GM18507 (cell line): ENCODE data around the gene TARBP1.
A peak's percentile ranks its signal among the peaks of the same experiment; 100 is the strongest.
"Not testable (repeated sequence)": the region's sequence is repeated elsewhere in the genome, so short reads cannot be mapped to it uniquely, and the experiment has no call there.

ENCODE experiments used
- DNase-seq: peaks from one replicate; pipeline ENCODE4 v3.0.0; 2011; ENCODE audit warnings: low read depth; ENCODE audit not compliant: insufficient read length; ENCODE audit errors: extremely low spot score
- FAIRE-seq: peaks from 2 replicates; lab custom pipeline; 2011; peaks lifted over from hg19 to GRCh38; lab: Jason Lieb, UNC

The TARBP1 gene

DNA sequence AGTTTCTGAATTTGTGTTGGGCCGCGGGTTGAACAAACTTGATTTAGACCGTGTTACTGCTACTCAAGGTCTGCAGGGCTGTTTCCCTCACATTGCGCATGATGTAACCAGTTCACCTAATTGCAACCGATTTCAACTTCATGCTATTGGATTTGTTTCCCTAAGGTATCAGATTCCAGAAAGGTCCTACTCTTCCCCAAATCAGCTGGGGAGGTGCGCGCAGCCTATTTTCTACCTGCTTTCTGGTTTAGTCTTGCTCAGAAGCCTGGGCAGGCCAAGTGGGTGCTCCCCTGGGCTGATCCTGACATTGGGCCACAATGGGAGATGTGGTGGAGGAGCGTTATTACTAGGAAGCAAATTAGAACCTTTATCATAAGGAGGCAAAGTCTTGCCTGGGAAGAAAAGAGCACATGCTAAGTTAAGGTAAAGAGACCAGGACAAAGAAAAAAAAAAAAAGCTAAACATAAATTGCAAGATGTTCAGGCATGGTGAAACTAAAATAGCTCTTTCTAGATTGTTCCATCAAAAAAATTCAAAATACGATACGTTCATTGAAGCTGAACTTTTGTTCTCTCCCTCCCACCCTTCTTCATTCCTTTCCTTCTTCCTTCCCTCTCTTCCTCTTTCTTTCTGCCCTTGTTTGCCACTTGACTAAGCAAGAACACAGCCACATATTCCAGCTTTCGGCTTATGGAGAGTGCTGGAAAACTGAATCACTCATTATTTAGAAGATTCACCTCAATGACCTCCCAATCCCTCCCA lies 28.8 kb upstream of the TARBP1 start:
- FAIRE-seq: no peak
- no peak for DNase-seq

DNA sequence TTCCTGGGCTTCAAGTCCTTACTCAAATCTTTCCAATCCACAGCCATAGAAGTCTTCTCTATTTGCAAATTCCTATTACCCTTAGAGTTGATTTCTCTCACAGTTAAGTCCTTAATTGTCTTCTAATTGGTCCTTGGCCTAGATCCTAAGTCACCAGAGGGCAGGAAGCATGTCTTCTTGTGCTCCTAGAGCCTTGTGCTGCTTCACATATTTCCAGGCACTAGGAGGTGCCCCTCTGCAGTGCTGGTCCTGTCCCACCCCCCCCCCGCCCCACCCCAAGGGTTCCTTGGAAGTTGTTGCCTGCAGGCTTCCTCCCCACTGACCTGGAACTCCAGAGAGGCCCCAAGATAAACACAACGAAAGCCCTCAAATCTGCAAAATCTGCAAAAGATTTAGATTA lies 28.1 kb upstream of the TARBP1 start:
- FAIRE-seq (no peak), DNase-seq (no peak)

DNA sequence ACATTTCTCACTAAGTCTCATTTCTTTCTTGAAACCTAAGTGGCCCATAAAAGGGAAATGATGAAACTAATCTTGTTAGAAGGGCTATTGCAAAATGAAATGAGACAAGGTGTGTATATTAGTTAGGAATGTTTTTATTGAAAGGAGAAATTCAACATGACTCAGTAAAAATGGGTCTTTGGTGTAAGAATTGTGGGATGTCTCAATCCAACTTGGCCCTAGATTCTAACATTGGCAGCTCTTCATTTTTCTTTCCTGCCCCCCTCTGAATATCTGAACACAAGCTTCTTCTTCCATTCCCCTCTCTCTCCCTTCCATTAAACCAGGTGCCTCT lies 26.8 kb upstream of the TARBP1 start:
- FAIRE-seq (no peak), DNase-seq (no peak)

DNA sequence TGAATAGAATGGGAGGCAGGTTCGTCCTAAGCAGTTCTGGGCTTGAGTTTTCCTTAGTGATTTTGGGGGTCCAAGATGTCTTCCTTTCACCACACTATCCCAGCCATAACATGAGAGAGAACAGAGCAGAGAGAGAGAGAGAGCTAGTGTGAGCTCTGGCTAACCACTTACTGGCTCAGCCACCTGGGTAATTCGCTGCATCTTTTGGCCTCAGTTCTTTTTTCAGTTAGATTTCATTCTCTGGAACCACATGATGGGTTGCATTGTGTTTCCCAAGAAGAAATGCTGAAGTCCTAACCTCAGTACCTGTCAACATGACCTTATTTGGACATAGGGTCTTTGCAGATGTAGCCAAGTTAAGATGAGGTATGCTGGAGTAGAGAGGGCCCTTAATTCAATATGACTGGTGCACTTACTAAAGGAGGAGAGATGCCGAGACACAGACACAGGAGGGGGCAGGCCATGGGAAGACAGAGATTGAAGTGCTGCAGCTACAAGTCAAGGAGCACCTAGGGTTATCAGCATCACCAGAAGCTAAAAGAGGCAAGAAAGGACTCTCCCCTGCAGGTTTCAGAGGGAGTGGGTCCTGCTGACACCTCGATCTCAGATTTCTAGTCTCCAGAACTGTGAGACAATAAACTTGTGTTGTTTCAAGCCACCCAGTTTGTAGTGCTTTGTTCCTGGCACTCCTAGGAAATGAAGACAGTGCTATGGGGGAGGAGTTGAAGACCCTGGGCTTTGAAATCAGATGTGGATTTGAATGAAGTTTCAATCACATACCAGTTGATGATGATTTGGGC lies 26.2 kb upstream of the TARBP1 start:
- no peak for FAIRE-seq

DNA sequence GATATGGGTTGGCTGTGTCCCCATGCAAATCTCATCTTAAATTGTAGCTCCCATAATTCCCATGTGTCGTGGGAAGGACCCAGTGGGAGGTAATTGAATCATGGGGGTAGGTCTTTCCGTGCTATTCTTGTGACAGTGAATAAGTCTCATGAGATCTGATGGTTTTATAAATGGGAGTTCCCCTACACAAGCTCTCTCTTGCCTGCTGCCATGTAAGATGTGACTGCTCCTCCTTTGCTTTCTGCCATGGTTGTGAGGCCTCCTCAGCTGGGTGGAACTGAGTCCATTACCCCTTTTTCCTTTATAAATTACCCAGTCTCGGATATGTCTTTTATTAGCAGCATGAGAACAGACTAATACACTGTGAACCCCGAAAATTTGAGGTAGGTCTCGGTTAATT lies 25.3 kb upstream of the TARBP1 start:
- FAIRE-seq, DNase-seq: not testable (repeated sequence)

More for the DNA sequence above, 26.2 kb upstream of the TARBP1 start:
- no peak for DNase-seq

DNA sequence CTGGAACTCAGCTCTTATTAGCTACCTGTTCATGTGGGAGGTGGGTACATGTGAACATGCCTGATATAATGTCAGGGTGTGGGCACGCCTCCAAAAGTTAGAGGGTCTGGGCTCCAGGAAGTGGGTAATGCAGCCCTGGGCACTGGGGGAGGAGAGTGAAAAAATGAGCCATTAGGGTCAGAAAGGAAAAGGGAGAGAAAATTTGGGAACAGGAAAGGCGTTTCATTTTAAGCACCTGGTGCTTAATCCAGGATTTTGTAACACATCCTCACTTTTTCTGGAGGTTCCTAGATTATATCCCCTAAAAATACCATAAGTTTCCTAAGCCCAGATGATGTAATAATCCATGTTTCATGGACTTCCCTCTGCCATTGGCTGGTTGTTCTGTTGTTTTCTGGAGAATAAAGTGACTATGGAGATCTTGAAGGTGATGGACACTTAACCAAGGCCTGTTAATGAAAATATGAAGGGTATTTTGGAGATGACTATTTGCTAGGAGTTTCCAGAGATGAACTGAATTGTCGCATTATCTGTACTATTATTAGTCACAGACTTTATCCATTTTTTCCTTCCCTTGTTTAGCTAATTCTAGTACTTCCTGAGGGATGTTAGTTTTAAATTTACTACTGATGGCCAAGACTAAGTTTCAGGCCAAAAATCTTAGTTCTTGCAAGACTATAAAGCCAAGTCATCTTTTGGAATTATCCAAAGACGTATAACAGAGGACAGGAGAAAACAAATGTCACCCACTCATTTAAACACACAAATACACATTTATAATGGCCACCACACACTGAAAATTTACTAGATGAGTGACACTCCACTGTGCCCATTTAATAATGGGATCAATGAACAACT lies 24.4 kb upstream of the TARBP1 start:
- no peak for FAIRE-seq

DNA sequence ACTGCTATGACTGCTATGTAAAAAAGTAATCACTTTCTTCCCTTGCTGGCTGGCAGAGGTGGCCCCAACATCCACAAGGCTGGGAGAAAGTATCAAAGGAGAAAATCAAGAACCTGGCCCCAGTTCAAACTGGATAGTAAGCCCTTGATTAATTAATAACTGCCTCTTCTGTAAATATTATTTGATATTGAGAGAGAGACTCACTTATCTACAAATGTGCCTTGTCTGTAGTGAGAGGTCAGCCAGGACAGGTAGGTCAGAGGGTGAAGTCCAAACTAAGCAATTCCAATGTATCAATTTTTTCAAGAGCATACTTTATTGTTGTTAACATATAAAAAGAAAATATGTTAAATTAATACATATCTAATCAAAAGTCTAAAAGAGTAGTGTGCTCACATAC lies 23.8 kb upstream of the TARBP1 start:
- no peak for DNase-seq
- no peak for FAIRE-seq

More for the DNA sequence above, 24.4 kb upstream of the TARBP1 start:
- DNase-seq: no peak

DNA sequence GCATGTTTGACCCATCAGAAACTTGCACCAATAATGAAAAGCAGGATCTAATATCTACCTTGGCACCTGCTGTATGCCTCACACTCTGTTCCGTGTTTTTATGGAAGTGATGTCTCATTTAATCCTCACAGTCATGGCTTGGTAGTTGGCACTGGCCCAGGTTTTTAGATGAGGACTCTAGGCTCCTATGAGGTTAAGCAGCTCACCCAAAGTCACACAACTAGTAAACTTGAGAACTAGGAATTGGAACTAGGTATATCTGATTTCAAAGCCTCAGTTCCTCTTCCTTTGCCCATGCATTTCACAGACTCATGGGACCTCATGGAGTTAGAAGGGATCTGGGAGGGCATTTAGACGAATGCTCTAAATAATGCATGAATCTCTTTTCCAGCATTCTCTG lies 21.3 kb upstream of the TARBP1 start:
- DNase-seq (no peak), FAIRE-seq (no peak)

DNA sequence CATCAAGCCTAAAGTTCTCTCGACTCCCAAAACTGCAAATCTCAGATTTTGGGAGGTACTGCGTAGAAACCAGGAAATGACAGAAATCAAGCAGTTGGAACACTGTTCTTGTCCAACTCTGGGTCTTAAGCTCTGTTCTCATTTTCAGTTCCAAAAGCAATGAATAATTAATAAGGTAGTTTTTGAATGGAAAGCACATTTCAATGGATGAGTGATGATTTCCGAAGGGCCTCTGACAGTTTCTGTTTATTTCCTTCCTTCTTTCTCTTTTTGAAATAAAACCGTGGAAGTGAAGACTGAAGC lies 20.9 kb upstream of the TARBP1 start:
- DNase-seq (no peak), FAIRE-seq (no peak)

DNA sequence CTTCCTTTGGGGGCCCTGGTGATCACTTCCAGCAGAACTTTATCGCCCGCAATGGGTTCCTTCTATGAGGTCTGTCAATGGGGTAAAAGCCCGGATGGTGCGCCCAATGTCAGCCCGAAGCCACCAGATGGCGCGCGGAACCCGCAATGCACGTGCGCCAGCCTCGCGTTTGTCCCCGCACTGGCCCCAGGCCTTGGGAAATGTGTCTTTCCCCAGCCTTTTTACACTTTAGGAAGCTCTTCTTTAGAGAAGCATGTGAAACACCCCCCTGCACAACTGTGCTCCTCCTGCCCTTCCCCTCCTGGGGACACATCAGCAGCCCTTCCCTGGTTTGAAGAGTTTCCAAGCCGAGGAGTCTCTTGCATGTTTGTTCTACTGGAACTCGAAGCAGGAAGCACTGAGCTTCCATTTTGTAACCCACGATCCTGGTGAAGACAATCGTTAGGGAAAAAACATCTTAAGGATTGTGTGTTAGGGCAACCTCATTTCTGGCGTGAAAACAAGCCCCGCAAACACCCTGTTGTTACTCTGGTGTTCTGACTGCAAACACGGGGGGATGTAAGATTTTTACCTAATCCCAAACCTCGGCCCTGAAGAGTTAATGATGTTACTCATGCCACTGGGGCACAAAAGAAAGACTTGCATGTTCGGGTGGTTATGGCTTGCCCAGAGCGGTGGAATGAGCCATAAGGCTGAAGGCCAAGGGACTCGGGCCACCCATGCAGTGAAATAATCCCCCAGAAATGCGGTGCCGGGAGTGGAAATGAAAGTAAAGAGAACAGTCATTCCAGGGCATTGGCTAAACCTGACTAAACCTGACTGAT lies 20.4 kb upstream of the TARBP1 start:
- DNase-seq (no peak), FAIRE-seq (peak; percentile 86)

DNA sequence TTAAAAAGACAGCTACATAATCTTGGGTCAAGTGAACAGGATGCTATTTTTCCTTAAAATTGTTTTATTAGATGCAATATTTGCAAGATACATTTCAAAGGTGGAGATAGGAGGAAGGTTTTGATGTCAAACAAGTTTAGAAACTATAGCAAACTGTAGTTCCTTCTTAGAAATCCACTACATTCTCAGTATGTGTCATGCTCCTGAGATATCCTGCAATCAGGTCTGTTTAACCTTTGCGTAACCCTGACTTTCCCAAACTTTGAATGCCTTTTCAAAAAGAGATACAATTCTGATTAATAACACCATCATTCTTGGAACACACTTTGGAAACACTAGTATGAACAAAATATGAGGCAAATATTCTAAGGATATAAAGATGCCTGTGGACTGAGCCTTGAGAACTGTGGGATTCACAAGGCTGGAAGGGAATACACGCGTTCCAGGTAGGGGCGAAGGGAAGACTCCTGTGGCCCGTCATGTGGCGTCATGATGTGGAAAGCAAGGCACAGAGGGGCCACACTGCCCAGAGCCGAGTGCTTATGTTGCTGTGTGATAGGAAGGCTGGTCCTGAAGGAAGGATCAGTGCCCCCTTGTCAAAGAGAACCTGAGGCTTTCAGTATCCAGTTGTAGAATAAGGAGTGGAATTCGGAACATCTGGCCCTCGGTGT lies 19.6 kb upstream of the TARBP1 start:
- DNase-seq (no peak), FAIRE-seq (no peak)

DNA sequence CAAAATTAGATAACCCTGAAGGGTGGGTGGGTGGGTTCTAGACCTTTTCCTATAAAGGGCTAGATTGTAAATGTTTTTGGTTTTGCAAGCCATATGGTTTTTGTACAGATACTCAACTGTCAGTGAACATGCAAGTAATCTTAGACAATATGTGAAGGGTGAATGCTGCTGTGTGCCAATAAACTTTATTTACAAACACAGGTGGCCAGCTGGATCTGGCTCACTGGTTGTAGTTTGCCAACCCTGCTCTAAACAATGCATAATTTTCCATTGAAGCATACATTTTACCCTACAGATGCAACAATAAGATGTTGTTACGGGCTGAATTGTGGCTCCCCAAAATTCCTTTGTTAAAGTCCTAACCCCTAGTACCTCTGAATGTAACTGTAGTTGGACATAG lies 18.6 kb upstream of the TARBP1 start:
- no peak for DNase-seq
- no peak for FAIRE-seq

DNA sequence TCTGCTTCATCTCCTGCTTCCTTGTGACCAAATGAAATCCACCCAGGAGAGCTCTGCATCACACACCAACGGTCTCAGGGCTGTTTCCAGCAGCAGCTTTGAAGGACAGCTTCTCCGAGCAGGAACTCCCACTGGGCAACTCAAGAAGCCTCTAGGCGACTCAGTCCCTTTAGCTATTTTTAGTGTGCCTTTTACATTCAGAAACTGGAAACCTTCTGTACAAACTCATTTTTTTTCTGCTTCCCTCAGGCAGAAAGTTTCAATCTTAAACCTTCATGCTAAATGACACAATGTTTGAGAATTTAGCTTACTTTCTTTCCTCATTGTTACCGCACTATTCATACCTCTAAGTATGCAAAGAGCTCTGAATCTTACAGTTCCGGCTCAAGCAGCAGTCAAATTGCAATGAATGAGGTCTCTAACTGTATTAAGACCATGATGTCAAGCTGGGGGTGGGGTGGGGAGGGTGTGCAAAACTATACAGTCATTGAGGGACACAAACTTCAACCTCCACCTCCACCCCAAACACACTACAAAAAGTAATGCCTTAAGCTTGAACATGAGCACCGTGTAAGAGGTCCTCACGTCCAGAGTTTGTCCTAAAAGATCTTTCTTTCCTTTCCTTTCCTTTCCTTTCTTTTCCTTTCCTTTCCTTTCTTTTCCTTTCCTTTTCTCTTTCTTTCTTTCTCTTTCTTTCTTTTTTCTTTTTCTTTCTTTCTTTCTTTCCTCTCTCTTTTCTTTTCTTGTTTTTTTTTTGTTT lies 16.4 kb upstream of the TARBP1 start:
- peak; percentile 88 for FAIRE-seq
- no peak for DNase-seq

DNA sequence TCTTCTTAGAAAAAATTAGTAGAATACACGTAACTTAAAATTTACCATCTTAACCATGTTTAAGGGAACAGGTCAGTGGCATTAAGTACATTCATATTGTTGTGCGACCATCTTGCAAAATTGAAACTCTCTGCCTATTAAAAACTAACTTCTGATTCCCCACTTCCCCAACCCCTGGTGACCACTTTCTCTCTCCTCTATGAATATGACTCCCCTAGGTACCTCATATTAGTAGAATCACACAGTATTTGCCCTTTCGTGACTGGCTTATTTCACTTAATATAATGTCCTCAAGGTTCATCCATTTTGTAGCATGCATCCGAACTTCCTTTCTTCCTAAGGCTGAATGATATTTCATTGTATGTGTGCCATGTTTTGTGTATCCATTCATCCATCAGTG lies 15.1 kb upstream of the TARBP1 start:
- DNase-seq: no peak
- peak; percentile 51 for FAIRE-seq

DNA sequence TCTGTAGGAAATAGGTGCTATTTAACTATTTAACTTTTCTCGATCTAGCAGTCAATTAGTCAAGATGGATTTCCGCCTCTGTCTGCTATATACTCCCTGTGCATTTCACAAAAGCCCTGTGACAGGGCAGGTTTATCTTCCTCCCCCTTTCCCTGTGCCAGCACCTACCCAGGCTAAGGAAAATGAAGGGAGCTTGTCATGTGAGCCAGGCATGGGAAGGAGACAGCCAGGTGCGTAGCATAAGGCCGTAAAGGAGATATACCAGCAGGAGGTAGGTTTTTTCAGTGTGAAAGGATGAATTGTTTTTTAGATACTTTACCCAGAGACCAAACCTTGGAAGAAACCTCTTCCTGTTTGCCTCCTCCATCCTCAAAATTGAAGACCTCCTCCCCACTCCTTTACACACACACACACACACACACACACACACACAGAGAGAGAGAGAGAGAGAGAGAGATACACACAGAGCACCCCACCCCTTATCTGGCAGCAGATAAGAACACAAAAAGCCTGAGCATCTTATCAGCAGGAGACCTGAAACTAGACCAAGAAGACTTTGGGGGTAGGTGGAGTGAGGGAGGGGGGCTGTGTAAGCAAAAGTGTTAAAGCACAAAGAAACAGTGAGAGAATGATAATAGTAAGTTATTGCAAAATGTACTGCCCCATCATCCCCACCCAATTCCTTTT lies 12.0 kb upstream of the TARBP1 start:
- DNase-seq: no peak
- FAIRE-seq: no peak

DNA sequence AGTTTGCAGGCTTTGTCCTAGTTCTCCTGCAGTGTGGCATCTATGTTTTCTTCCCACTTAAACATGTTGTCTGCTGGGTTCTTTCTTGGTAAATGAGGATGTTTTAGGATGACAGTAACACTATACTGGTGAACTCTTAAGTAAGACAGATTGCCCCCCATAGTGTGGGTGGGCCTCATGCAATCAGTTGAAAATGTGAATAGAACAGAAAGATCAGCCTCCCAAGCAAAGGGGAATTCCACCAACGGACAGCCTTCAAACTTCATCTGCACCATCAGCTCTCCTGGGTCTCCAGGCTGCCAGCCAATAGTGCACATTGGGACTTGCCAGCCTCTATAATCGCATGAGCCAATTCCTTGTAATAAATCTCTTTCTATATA lies 10.7 kb upstream of the TARBP1 start:
- FAIRE-seq: no peak
- DNase-seq: no peak

DNA sequence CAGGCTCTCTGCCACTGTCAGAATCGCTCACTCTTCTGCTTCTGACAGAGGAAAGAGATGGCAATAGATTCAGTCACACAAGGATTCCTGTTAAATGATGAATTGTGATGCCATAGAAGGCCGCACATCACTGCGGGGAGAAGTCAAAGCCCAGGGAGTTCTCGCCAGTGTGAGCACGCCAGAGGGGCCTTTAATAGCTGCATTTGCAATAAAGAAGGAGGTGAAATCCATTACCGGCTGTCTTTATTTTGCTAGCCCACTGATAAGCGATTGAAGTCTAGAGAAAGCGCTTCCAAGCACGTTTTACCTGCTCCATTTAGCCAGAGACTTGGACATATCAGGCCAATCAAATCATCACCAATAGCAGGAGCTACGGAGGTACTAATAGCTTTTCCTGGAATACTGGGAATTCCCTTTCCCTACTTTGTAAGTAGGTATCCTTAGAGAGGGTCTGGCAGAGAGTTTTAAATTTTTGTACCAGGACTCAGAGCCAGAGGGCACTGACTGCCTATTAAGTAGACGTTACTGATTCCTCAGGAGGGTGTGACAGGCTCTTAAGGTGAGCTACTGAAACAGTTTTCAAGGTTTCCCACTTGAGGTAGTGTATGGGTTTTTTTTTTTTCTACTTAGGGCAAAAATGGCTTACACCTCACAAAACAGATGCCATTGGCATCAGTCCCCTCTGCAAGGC lies 10.2 kb upstream of the TARBP1 start:
- DNase-seq (no peak), FAIRE-seq (no peak)
